ENCODE results near the gene CLTA. TPM values are rescaled to one million over a fixed set of nuclear protein-coding genes. Genes with fewer than 3 reads are reported as not detected.

Gene CLTA
- total and polyA plus RNA-seq, 12 donors, result 95.6 to 301 (median 208) TPM

GRCh38 chr9:36141761-36142160 lies 49.0 kb upstream of the CLTA start:
- WGBS, 4 donors, result 87 to 96% (median 92%) methylated on average over 7 of the region's 7 CpGs
- no peak for TF ChIP-seq CTCF (IDR thresholded peaks at IDR 0.05)
- no peak for TF ChIP-seq POLR2A (IDR thresholded peaks at IDR 0.05)
- H3K9me3 ChIP-seq (replicated peaks in 1 of 3), result no peaks in the 10 kb centered on the region
- no peak for DNase-seq
- H3K27me3 ChIP-seq, result no peaks in the 10 kb centered on the region
- intact Hi-C loops (cut with DNase I), result no loop called here
- peaks cover 21 to 48% of the 10 kb centered on the region in 2 donors for H3K4me1 ChIP-seq (replicated peaks in 1 of 2)
- peak overlapping the region in 1 of 5 donors; percentile 92 for H3K27ac ChIP-seq
- H3K36me3 ChIP-seq (replicated peaks in 1 of 2), result no peaks in the 10 kb centered on the region
- no peak overlapping the region for H3K4me3 ChIP-seq

DNA sequence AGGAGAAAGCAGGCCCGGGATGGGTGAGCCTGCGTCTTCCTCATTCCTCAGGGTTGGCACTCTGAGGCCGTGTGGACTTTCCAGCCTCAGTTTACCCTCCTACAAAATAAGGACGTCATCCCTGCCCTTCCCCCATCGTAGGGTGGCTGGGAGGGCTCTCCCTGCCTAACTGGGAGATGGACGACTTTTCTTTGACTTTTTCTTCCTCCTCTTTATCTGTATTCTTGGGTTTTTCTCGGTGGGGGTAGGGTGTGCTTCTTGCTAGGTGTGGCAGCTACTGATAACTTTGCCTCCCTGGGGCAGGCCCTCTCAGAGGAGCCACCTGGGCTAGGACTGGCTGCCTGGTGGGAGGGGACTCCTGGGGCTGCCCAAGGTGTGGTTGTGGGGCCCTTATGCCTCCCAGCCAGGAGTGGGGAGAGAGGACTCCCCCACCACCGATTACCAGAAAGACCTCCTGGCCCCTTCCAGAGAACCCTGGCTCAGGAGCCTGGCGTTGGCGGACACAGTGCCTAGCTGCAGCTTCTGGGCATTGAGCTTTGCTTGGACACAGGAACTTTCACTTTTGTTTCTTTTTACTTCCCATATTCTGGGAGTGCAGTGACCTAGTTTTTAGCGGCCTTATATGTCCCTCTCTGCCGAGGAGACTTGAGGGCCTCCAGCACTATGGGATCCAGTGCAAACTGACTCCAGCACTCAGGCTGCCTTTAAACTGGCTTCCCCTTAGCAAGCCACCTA lies 48.0 kb upstream of the CLTA start:
- Histone ChIP-seq H3K4me3 (peak overlapping the region in 2 of 4 donors; percentile 14 to 45), H3K27me3 (no peaks in the 10 kb centered on the region), H3K4me1 (replicated peaks in 1 of 2) (peaks cover 21 to 40% of the 10 kb centered on the region in 2 donors), H3K9me3 (replicated peaks in 1 of 3) (no peaks in the 10 kb centered on the region), H3K27ac (peak overlapping the region; percentile 38 to 93 (median 86)), H3K36me3 (replicated peaks in 1 of 2) (no peaks in the 10 kb centered on the region)
- DNase-seq, result peak in 2 of 7 donors; percentile 48 to 62
- intact Hi-C loops (cut with DNase I), result no loop called here
- no peak for TF ChIP-seq CTCF (IDR thresholded peaks at IDR 0.05)
- peak in 1 of 2 donors; percentile 29 for TF ChIP-seq POLR2A (IDR thresholded peaks at IDR 0.05)
- WGBS, 4 donors, result 34 to 43% (median 37%) methylated on average over 11 to 12 of the region's 12 CpGs

GRCh38 chr9:36143245-36143641 lies 47.5 kb upstream of the CLTA start:
- Histone ChIP-seq H3K27ac (peak overlapping the region; percentile 38 to 93 (median 86)), H3K9me3 (replicated peaks in 1 of 3) (no peaks in the 10 kb centered on the region), H3K4me1 (replicated peaks in 1 of 2) (peaks cover 24 to 44% of the 10 kb centered on the region in 2 donors), H3K4me3 (peak overlapping the region in 1 of 4 donors; percentile 45), H3K27me3 (no peaks in the 10 kb centered on the region), H3K36me3 (replicated peaks in 1 of 2) (no peaks in the 10 kb centered on the region)
- TF ChIP-seq CTCF (IDR thresholded peaks at IDR 0.05) (no peak), POLR2A (IDR thresholded peaks at IDR 0.05) (no peak)
- intact Hi-C loops (cut with DNase I), result no loop called here
- no peak for DNase-seq
- 71 to 78% (median 73%) methylated on average over 13 of the region's 13 CpGs for WGBS, 4 donors

DNA sequence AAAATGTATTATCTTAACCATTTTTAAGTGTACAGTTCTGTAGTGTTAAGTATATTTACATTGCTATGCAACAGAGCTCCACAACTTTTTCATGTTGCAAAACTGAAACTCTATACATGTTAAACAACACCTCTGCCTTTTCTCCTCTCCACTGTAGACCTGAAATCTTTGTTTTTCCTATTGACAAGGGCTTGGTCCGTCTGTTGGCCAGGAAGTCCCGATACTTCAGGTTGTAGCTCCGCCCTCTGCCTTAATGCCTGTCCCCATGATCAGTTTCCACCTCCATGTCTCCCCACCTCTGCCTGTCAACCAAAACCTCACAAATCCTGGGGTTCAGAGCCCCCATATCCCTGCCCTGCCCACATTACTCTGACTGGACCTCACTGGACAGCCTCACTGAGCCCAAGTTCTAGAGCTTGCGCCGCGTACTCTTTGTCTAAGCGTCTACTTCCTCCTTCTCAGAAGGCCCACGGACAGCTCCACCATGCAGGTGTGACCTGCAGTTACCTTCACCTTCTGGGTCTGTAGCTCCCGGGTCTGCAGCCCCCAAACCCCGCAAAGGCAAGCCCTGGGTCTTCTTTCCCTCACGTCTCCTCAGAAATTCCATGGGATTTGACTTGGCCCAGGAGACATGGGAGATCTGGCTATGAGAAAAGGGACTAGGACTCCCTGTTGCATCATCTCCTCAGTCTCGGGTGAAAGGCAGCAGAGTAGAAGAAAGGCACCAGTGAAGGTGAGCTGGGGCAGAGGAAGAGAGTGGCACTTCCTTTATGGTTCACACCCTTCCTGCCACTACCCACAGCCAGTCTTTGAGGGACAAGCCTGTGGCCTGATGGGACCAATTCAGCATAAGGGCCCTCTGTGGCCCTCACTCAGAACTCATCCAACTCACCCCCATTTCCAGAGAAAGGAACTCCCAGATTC lies 46.1 kb upstream of the CLTA start:
- no peaks in the 10 kb centered on the region for H3K36me3 ChIP-seq (replicated peaks in 1 of 2)
- TF ChIP-seq CTCF (IDR thresholded peaks at IDR 0.05), result no peak
- no peak for TF ChIP-seq POLR2A (IDR thresholded peaks at IDR 0.05)
- DNase-seq, result no peak
- H3K4me3 ChIP-seq, result no peak overlapping the region
- peaks cover 32 to 54% of the 10 kb centered on the region in 2 donors for H3K4me1 ChIP-seq (replicated peaks in 1 of 2)
- WGBS, 4 donors, result 81 to 92% (median 85%) methylated on average over 12 of the region's 12 CpGs
- H3K9me3 ChIP-seq (replicated peaks in 1 of 3), result no peaks in the 10 kb centered on the region
- intact Hi-C loops (cut with DNase I), result no loop called here
- H3K27me3 ChIP-seq, result no peaks in the 10 kb centered on the region
- no peak overlapping the region for H3K27ac ChIP-seq
